ENCODE results near the gene ARID5B.

ARID5B gene

DNA sequence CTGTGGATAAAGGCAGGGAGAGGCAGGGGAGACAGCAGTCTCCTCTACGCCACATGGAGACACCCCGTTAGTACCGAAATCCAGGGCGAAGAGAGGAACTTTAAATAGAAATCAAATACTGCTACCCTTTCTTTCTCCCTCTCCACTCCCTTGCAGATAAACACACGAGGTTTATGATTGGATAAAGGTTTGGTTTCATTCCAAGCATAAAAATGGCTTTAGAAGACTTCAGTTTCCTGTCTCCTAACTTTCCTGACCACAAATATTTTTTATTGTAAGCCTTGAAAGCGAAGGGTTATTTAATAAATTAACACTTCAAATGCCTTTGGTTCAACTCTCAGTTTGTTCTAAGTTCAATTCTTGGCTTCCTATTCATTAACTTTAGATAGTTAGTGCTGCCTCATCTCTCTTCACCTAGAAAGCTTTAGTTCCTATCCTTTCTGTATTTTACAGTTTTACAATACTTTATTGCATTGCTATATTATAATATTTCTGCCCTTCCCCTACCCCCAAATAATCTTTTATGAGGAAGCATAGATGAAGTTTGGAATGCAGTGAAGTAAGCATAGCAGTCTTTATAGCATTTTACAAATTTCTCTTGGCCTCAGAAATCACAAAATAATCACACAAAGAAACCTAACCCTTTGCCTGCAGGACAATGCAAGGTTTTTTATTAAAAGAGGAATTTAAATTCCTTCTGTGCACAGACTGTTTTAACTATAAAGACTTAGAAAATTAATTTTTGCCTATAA is 31.5 kb upstream of the ARID5B start:
- no peaks in the 10 kb centered on the region for H3K36me3 ChIP-seq
- H3K9me3 ChIP-seq (ENCODE audit: severe bottlenecking), result no peaks in the 10 kb centered on the region
- no peak for DNase-seq
- H3K27me3 ChIP-seq (ENCODE audit: insufficient read depth, low read depth, severe bottlenecking), result no peaks in the 10 kb centered on the region
- H3K4me3 ChIP-seq (ENCODE audit: low read depth, low read length), result no peak overlapping the region
- TF ChIP-seq, protein P1, sequence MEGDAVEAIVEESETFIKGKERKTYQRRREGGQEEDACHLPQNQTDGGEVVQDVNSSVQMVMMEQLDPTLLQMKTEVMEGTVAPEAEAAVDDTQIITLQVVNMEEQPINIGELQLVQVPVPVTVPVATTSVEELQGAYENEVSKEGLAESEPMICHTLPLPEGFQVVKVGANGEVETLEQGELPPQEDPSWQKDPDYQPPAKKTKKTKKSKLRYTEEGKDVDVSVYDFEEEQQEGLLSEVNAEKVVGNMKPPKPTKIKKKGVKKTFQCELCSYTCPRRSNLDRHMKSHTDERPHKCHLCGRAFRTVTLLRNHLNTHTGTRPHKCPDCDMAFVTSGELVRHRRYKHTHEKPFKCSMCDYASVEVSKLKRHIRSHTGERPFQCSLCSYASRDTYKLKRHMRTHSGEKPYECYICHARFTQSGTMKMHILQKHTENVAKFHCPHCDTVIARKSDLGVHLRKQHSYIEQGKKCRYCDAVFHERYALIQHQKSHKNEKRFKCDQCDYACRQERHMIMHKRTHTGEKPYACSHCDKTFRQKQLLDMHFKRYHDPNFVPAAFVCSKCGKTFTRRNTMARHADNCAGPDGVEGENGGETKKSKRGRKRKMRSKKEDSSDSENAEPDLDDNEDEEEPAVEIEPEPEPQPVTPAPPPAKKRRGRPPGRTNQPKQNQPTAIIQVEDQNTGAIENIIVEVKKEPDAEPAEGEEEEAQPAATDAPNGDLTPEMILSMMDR (IDR thresholded peaks at IDR 0.05; ENCODE audit: low read depth, low read length), result no peak
- no peak overlapping the region for H3K27ac ChIP-seq

DNA sequence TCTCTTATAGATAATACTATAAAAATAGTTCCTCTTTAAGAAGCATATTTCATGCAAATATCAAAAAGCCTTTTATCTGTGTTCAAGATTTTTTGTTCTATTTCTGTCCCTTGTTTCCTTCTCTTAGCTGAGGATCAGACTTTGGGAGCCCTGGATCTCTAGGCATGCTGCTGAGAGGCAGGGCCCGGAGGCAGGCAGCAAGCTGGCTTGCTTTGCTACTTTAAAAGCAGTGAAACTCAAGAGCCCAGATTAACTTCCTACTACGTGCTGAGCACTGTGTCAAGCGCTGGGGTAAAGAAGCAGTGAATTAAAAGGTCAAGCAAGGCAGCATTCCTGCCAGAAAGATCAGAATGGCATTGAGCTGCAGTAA is 31.0 kb upstream of the ARID5B start:
- no peak for DNase-seq
- H3K36me3 ChIP-seq, result no peaks in the 10 kb centered on the region
- no peak overlapping the region for H3K27ac ChIP-seq
- H3K27me3 ChIP-seq (ENCODE audit: insufficient read depth, low read depth, severe bottlenecking), result no peaks in the 10 kb centered on the region
- H3K4me3 ChIP-seq (ENCODE audit: low read depth, low read length), result no peak overlapping the region
- no peaks in the 10 kb centered on the region for H3K9me3 ChIP-seq (ENCODE audit: severe bottlenecking)
- TF ChIP-seq, protein P1 (IDR thresholded peaks at IDR 0.05; ENCODE audit: low read depth, low read length), result no peak

DNA sequence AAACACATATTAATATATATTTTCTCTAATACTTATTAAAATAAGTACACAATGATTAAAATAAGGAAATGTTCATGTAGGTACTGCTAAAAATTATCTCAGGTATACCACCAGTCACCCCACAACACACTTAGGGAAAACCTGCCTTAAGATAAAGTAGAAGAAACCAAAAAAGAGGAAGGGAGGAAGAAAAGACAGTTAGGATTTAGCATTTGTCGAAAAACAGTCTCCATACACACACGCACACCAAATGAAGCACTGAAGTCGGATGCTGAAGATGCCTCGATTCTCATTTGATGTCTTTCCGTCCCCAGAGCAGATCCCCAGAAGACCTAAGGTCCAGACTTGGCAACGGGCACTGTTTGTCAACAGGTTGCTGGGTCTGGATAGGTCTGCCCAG is 30.0 kb upstream of the ARID5B start:
- H3K27me3 ChIP-seq (ENCODE audit: insufficient read depth, low read depth, severe bottlenecking), result no peaks in the 10 kb centered on the region
- no peak overlapping the region for H3K27ac ChIP-seq
- DNase-seq, result no peak
- H3K4me3 ChIP-seq (ENCODE audit: low read depth, low read length), result no peak overlapping the region
- H3K9me3 ChIP-seq (ENCODE audit: severe bottlenecking), result no peaks in the 10 kb centered on the region
- H3K36me3 ChIP-seq, result no peaks in the 10 kb centered on the region
- TF ChIP-seq, protein P1 (IDR thresholded peaks at IDR 0.05; ENCODE audit: low read depth, low read length), result no peak

DNA sequence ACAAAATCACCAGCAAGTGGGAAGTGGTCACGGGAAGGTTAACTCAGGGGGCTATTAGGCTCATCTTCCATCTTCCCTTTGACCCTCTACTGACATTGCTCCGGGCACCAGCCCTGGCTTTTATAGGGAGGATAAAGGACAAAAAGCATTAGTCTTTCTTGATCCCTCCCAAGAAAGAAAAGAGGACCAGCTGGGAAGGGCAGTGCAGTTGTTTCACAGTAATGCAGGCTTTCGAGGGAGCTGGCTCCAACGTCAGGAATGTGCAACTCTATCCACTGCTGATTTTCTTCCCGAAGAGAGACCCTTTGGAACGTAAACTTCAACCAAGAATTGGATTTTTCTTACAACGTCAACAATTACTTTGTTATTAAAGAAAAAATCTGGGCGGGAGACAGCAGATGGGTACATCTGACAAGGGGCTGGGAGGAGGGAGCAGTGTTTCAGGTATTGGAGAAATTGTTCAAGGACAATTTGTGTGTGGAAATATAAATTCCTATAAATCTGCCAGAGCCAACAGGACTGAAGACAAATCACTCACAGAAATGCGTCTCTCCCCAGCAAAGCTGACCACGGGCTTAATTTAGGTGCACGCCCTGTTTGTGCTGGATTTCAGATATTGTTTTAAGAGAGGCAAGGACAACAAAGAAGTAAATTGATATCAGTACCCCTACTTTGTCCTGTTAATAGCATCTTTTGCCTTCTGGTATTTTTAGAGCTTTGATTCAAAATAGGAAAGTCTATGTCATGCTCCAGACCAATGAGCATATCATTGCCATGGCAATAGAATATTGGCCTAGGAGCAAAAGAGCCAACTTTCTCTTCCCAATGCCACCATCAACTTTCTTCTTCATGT is 23.4 kb upstream of the ARID5B start:
- Histone ChIP-seq H3K27ac (no peak overlapping the region), H3K36me3 (no peaks in the 10 kb centered on the region), H3K27me3 (ENCODE audit: insufficient read depth, low read depth, severe bottlenecking) (no peaks in the 10 kb centered on the region), H3K4me3 (ENCODE audit: low read depth, low read length) (no peak overlapping the region), H3K9me3 (ENCODE audit: severe bottlenecking) (no peaks in the 10 kb centered on the region)
- DNase-seq, result no peak
- TF ChIP-seq, protein P1 (IDR thresholded peaks at IDR 0.05; ENCODE audit: low read depth, low read length), result no peak

DNA sequence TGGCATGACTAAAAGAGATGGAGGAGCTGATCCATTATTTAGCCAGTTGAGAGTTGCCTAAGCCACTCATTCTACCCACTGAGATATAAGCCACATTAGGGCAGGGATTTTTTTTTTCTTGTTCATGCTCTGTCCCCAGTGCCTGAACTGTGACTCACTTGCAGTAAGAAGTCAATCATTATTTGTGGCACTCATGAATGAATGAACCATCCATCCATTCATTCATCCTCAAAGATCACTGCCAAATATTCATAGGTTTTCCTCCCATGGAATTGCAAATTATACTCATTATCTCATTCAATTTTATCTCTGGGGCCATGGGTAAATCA is 22.8 kb upstream of the ARID5B start:
- H3K9me3 ChIP-seq (ENCODE audit: severe bottlenecking), result no peaks in the 10 kb centered on the region
- no peak overlapping the region for H3K27ac ChIP-seq
- H3K27me3 ChIP-seq (ENCODE audit: insufficient read depth, low read depth, severe bottlenecking), result no peaks in the 10 kb centered on the region
- TF ChIP-seq, protein P1 (IDR thresholded peaks at IDR 0.05; ENCODE audit: low read depth, low read length), result no peak
- no peaks in the 10 kb centered on the region for H3K36me3 ChIP-seq
- H3K4me3 ChIP-seq (ENCODE audit: low read depth, low read length), result no peak overlapping the region
- no peak for DNase-seq

Data from WERI-Rb-1 (cell line).